Measurements from ENCODE around the gene ARAP1. TPM values are rescaled to one million over a fixed set of nuclear protein-coding genes. Genes with fewer than 3 reads are reported as not detected.

Gene ARAP1
- total RNA-seq, 6 experiments from 2014 or later = 32.9 to 76.7 (median 41.2) TPM

DNA sequence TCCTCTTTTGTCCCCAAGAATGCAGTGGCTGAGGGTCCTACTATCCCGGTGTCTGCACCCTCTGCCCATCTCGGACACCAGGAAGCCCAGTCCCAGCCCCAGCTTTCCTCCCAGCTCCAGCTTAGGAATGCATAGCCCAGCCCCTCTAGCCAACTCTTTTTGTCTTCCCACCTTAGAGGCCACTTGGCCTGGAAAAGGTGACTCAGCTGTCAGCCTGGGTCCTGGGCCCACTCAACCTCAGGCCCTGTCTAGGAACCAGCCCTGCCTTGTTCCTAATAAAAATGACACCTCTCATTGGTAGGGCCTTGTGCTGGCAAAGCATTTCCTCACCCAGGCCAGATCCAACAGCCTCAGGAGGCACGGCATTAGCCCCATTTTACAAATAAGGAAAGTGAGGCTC lies 106.2 kb downstream of the ARAP1 start:
- ATAC-seq (no peak), DNase-seq (no peak)
- Histone ChIP-seq H3K36me3 (no peaks in the 10 kb centered on the region), H3K9me3 (no peaks in the 10 kb centered on the region), H3K4me1 (peaks cover 0 to 14% (median 4%) of the 10 kb centered on the region in 4 donors), H3K27me3 (no peaks in the 10 kb centered on the region), H3K4me3 (no peak overlapping the region), H3K27ac (no peak overlapping the region)
- no peak for TF ChIP-seq POLR2A (IDR thresholded peaks at IDR 0.05)
- TF ChIP-seq, protein P1, sequence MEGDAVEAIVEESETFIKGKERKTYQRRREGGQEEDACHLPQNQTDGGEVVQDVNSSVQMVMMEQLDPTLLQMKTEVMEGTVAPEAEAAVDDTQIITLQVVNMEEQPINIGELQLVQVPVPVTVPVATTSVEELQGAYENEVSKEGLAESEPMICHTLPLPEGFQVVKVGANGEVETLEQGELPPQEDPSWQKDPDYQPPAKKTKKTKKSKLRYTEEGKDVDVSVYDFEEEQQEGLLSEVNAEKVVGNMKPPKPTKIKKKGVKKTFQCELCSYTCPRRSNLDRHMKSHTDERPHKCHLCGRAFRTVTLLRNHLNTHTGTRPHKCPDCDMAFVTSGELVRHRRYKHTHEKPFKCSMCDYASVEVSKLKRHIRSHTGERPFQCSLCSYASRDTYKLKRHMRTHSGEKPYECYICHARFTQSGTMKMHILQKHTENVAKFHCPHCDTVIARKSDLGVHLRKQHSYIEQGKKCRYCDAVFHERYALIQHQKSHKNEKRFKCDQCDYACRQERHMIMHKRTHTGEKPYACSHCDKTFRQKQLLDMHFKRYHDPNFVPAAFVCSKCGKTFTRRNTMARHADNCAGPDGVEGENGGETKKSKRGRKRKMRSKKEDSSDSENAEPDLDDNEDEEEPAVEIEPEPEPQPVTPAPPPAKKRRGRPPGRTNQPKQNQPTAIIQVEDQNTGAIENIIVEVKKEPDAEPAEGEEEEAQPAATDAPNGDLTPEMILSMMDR (IDR thresholded peaks at IDR 0.05) = no peak
- intact Hi-C loops (cut with DNase I) = loop anchor here in 1 of 2 donors (5.0 kb wide), 1 partner anchor 49 kb away; no protein-coding TSS in a partner anchor
- WGBS (ENCODE audit: insufficient coverage, low coverage, low lambda C conversion rate, missing lambda C conversion rate) = 100% methylated on average over 3 of the region's 3 CpGs

DNA sequence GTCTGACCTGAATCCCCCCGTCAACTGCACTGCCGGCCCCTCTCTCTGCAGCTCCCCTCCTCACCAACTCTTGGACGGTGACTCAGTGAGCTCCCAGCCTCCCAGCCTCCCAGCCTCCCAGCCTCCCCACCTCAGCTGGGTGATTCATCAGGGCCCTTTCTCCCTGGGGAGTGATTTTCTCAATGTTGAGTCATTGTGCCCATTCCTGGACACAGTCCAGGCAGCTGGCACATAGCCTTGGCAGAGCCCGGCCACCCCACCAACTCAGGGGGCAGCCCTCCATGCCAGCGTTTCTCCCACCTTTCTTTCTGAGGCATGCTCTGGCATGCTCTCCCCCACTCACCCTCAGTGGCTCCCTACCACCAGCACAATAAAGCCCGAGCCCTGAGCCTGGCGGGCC lies 108.7 kb downstream of the ARAP1 start:
- intact Hi-C loops (cut with DNase I) = loop anchor here in 1 of 2 donors (2.0 kb wide), 1 partner anchor 55 kb away; no protein-coding TSS in a partner anchor
- ATAC-seq (no peak), DNase-seq (no peak)
- no peaks in the 10 kb centered on the region for H3K27me3 ChIP-seq
- H3K9me3 ChIP-seq = no peaks in the 10 kb centered on the region
- H3K4me3 ChIP-seq = no peak overlapping the region
- no peak for TF ChIP-seq POLR2A (IDR thresholded peaks at IDR 0.05)
- TF ChIP-seq, protein P1 (IDR thresholded peaks at IDR 0.05) = no peak
- H3K4me1 ChIP-seq = peaks cover 0 to 14% (median 4%) of the 10 kb centered on the region in 4 donors
- no peak overlapping the region for H3K27ac ChIP-seq
- H3K36me3 ChIP-seq = no peaks in the 10 kb centered on the region
- 73% methylated on average over 3 of the region's 7 CpGs for WGBS (ENCODE audit: insufficient coverage, low coverage, low lambda C conversion rate, missing lambda C conversion rate)

DNA sequence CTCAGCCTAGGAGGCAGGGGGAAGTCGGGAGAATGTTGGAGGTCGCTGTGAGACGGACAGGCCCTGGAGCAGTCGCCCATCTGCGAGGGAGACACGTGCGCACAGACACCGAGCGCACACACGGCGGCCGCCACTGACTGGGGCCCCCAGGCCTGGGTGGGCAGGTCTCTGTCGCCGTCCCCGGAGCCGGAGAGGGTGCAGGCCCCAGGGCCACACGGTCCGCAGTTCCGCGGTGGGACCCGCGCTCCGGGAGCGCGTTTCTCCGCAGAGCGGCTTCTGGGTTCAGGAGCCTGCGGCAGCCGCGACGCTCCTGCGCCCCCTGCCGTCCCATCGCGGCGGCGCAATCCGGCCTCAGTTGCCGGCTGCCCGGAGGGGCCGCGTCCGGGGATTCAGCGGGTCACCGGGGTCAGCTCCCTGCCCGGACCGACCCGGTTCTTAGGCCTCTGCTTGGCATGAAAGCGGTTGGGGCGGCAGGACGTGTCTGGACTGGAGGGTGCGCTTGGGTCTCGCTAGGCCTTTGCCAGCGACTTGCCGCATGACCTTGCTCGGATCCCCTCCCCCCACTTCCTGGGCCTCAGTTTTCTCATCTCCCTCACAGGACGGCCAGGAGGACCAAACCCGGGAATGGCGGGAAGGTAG lies 109.2 kb downstream of the ARAP1 start:
- Histone ChIP-seq H3K27ac (no peak overlapping the region), H3K36me3 (no peaks in the 10 kb centered on the region), H3K4me1 (peaks cover 0 to 14% (median 4%) of the 10 kb centered on the region in 4 donors), H3K9me3 (no peaks in the 10 kb centered on the region), H3K27me3 (no peaks in the 10 kb centered on the region), H3K4me3 (peak overlapping the region; percentile 40 to 55 (median 49))
- DNase-seq (peak; percentile 63 to 74 (median 67)), ATAC-seq (peak; percentile 73 to 80 (median 78))
- WGBS (ENCODE audit: insufficient coverage, low coverage, low lambda C conversion rate, missing lambda C conversion rate) = no CpG with 5 or more reads among the region's 59 CpGs
- intact Hi-C loops (cut with DNase I) = loop anchor here in 1 of 2 donors (2.0 kb wide), 1 partner anchor 54 kb away; no protein-coding TSS in a partner anchor
- TF ChIP-seq, protein P1 (IDR thresholded peaks at IDR 0.05) = peak; percentile 95 to 98 (median 97)
- no peak for TF ChIP-seq POLR2A (IDR thresholded peaks at IDR 0.05)

DNA sequence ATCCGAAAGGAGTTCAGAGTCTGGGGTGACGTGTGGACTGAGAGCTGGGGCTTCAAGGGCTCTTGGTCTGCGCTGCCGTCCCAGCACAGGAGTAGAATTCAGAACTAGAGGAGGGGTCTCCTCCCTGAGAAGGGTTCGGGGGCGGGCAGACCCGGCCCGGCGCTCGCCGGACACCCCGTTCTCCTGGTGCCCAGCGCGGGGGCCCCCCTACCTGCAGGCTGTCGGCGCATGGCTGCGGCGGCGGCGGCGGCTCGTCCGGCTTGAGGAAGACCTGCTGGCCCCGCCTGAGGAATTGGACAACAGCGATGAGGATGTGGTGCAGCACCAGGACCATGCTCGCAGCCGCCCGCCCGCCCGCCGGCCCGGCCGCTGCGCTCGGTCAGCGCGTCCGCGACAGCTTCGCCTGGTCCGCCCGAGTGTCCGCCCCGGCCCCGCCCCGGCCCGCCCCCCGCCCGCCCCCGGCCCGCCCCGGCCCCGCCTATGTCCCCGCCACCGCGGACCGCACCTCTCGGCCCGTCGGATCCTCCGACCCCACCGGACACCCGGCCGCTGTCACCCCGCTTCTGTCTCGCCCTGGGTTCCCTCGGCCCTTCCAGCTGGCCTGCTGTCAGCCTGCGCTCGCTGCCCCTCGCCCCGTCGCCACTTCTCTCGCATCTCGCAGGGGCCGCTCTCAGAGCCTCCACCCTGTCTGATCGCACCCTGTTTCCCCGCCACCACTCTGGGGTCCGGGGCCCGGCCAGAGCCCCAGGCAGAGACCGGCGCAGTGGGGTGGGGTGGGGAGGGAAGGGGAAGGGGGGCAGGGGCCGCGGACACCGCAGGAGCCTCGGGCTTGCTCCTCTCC lies 109.9 kb downstream of the ARAP1 start:
- Histone ChIP-seq H3K27me3 (no peaks in the 10 kb centered on the region), H3K9me3 (no peaks in the 10 kb centered on the region), H3K27ac (peak overlapping the region; percentile 24 to 50 (median 29)), H3K36me3 (no peaks in the 10 kb centered on the region), H3K4me1 (peaks cover 0 to 14% (median 4%) of the 10 kb centered on the region in 4 donors), H3K4me3 (peak overlapping the region; percentile 49 to 58 (median 55))
- DNase-seq = peak; percentile 56 to 64 (median 61)
- intact Hi-C loops (cut with DNase I) = loop anchor here in 1 of 2 donors (2.0 kb wide), 1 partner anchor 53 kb away; no protein-coding TSS in a partner anchor
- peak; percentile 66 to 68 (median 67) for ATAC-seq
- WGBS (ENCODE audit: insufficient coverage, low coverage, low lambda C conversion rate, missing lambda C conversion rate) = 9% methylated on average over 9 of the region's 85 CpGs
- TF ChIP-seq, protein P1 (IDR thresholded peaks at IDR 0.05) = no peak
- TF ChIP-seq POLR2A (IDR thresholded peaks at IDR 0.05) = peak; percentile 33
